Ovary (tissue), 3 donors: ENCODE results near the gene LRP1B.

Source experiments
- POLR2A ChIP-seq: fragments of 450-650 bp; IDR thresholded peaks from one replicate; pipeline ENCODE4 v1.6.1; 2017; ENCODE audit warnings: antibody characterized with exemption, mild to moderate bottlenecking, moderate library complexity
- TF ChIP-seq, protein P1 (sequence below), 3 donors: fragments of 450-650 bp in 2 of 3; fragments of 200-600 bp in 1 of 3; IDR thresholded peaks; one replicate each; pipeline versions ENCODE4 v1.5.1 to v1.8.0; 2016 to 2022; ENCODE audit warnings: antibody characterized with exemption in 3 of 3, mild to moderate bottlenecking in 1 of 3
- donor health status: DM: no; HTN: no; CAD: no.

DNA sequence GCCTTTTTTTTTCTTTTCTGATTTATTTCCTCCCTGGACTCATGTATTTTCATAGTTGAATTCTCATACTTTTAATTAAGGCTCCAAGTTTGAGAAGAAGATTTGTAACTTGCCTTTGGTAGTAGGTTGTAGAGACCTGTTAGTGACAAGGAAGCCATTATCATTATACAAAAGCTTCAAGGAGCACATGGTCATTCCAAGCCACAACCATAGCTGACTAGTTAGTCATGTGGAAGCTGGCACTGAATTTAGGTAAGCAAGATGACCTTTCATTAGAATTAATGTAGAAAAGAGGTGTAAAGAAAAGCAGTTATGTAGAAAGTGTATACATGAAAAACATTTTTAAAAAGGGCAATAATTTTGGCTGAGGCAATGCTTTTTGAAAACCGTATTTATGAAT lies 89.7 kb downstream of the LRP1B start:
- TF ChIP-seq, protein P1, sequence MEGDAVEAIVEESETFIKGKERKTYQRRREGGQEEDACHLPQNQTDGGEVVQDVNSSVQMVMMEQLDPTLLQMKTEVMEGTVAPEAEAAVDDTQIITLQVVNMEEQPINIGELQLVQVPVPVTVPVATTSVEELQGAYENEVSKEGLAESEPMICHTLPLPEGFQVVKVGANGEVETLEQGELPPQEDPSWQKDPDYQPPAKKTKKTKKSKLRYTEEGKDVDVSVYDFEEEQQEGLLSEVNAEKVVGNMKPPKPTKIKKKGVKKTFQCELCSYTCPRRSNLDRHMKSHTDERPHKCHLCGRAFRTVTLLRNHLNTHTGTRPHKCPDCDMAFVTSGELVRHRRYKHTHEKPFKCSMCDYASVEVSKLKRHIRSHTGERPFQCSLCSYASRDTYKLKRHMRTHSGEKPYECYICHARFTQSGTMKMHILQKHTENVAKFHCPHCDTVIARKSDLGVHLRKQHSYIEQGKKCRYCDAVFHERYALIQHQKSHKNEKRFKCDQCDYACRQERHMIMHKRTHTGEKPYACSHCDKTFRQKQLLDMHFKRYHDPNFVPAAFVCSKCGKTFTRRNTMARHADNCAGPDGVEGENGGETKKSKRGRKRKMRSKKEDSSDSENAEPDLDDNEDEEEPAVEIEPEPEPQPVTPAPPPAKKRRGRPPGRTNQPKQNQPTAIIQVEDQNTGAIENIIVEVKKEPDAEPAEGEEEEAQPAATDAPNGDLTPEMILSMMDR (IDR thresholded peaks at IDR 0.05): no peak
- TF ChIP-seq POLR2A: no peak
